B cell (primary cell): Measurements from ENCODE around the gene ERBB4.

Experiments used
- CTCF ChIP-seq: fragments of 200-600 bp; IDR thresholded peaks from one replicate; pipeline ENCODE4 v1.8.0; 2022; ENCODE audit warnings: antibody characterized with exemption, mild to moderate bottlenecking
- EZH2 ChIP-seq: IDR thresholded peaks from 2 replicates; pipeline ENCODE4 v1.6.1; 2012; ENCODE audit warnings: borderline replicate concordance, low read depth, mild to moderate bottlenecking, moderate library complexity, low read length; ENCODE audit not compliant: insufficient read depth, poor library complexity, severe bottlenecking

GRCh38 chr2:211654211-211654780, 884.3 kb downstream of the ERBB4 start:
- TF ChIP-seq CTCF (no peak), EZH2 (no peak)
